Measurements from ENCODE around the gene DNASE1L3.

- TF ChIP-seq CTCF (conservative IDR thresholded peaks at IDR 0.05 in 1 of 2, IDR thresholded peaks at IDR 0.05 in 1 of 2; ENCODE audit: low read depth in 1 of 2, low read length in 2 of 2) (no peak), EZH2 (IDR thresholded peaks at IDR 0.05; ENCODE audit: low read length, missing control alignments) (no peak)
Measured at GRCh38 chr3:58180940-58181587, 29.7 kb downstream of the DNASE1L3 start.

All from fibroblast of lung (primary cell).